GM21447 (cell line): ENCODE measurements around the gene CAMTA1.

Experiments used
- ATAC-seq: cut with Tn5 transposase; IDR thresholded peaks from one replicate; pipeline ENCODE4 v1.9.1; 2021; ENCODE audit not compliant: unreplicated experiment

CAMTA1 gene

GRCh38 chr1:6924891-6925290 is 139.6 kb downstream of the CAMTA1 start:
- no peak for ATAC-seq

DNA sequence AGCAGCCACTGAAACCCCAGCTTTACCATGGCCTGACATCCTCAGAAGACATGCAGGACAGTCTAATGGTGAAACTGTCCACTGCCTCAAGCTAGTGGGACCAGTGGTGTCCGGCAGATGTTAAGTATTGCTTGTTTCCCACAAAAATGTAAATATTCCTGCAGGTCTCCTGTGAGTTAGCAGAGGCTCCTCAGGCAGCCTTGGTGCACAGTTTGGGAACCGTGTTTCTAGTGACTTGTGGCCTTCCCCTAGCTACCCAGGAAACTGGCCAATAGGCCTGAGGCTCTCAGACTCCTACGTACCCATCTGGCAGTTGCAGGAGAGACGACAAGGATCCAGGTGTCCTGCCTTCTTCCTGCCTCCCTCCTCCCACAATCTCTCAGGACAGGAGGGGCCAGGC is 142.4 kb downstream of the CAMTA1 start:
- ATAC-seq, result no peak

DNA sequence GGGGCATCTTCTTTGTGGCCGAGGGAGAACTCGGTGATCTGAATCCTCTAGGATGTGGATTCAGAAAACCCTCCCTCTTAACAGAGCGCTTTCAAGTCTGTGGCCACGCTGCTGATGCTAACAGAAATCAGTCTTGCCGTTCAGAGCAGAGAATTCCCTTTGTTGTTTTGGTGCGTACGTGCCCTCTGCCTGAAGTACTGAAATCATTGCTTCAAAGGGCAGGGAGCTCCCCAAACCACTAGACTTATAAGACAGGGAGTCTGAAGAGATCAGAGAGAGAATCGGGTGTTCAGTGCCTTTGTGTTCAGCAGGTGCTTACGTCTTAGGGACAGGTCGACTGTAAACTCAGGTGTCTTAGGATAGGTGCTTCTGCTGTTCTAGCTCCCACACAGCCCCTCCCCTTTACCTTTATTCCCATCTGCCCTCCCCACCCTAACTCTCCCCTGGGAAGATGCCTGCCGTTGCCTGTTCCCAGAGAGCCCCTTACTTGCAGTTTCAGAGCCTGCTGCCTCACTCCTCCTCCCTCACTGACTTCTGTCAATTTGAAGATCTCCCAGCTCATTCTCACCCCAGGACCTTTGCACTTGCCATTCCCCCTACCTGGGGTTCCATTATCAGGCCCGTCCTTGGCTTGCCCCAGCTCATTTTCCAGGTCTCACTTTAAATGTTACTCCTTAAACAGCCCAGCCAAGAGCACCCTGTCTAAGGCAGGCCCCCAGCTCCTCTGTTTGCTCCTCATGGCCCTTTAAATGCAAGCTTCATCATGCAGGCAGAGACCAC is 143.0 kb downstream of the CAMTA1 start:
- no peak for ATAC-seq

- ATAC-seq, result no peak
Observed at GRCh38 chr1:6930732-6931300, 145.6 kb downstream of the CAMTA1 start.

GRCh38 chr1:6935361-6935883 is 150.2 kb downstream of the CAMTA1 start:
- no peak for ATAC-seq

GRCh38 chr1:6935911-6936690 is 150.8 kb downstream of the CAMTA1 start:
- ATAC-seq, result no peak

GRCh38 chr1:6937048-6937447 is 151.8 kb downstream of the CAMTA1 start:
- ATAC-seq, result no peak

- no peak for ATAC-seq
Observed at GRCh38 chr1:6939363-6939762, 154.1 kb downstream of the CAMTA1 start.

DNA sequence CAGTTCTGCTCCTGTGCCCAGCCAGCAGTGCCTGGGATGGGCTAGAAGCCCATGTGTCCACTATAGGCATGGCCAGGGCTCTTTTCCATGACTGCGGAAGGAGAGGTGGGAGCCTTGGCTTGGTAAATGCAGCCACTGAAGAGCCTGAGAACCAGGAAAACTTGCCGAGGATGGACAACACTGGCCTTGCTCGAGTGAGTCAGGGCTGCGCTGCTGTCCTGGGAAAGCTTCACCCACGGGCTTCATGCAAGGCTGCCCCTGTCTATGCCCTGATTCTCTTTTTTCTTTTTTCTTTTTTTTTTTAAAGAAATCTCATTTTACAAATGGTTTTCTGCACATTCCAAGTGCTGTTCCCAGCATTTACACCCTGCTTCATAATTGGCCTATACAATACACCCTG is 156.5 kb downstream of the CAMTA1 start:
- ATAC-seq, result no peak

GRCh38 chr1:6942990-6943389 is 157.7 kb downstream of the CAMTA1 start:
- no peak for ATAC-seq

DNA sequence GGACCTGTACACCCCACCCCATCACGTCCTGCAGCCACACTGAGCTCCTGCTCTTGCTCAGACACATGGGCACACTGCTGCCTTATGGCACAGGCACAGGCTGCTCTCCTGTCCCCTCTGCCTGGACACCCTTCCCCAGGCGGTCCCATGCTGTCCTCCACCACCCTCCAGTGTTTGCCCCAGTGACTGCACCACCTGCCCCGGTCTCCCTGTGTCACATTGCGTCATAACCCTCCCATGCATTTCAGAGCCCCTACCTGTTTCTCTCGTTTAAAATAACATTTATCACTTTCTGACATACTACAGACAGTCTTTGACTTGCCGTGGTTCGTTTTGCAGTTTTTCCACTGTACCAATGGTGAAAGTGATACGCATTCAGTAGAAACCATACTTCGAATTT is 159.2 kb downstream of the CAMTA1 start:
- ATAC-seq, result no peak

DNA sequence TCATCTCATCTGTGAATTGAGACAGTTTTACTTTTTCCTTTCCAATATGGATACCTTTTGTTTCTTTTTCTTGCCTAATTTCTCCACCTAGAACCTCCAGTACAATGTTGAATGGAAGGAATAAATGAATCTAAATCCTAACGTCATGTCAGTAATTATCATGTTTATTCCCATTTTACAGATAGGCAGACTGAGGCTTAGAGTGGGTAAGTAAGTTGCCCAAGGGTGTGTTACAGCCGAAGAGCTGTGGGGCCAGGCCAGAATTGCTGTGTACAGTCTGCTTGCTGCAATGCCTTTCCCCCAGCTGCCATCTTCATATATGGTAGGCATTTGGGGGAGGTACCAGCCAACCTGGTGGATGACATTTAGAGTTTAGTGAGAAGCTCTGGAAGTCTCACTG is 162.7 kb downstream of the CAMTA1 start:
- ATAC-seq, result no peak

DNA sequence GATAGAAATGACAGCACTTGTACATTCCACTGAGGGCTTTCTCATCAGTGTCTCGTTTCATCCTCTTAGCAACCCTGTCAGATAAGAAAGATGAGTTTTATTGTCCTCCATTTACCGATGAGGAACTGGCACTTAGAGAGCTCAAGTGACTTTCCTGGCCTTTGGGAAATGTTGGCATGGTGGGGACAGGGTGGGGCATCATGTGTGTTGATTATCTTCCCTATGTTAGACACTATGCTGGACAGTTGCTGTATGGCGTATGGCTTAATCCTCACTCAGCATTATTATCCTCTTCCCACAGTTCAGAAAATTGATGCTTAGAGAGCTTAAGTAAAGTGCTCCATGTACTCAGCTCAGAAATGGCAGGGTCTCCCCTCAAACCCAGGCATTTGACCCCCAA is 163.2 kb downstream of the CAMTA1 start:
- no peak for ATAC-seq

DNA sequence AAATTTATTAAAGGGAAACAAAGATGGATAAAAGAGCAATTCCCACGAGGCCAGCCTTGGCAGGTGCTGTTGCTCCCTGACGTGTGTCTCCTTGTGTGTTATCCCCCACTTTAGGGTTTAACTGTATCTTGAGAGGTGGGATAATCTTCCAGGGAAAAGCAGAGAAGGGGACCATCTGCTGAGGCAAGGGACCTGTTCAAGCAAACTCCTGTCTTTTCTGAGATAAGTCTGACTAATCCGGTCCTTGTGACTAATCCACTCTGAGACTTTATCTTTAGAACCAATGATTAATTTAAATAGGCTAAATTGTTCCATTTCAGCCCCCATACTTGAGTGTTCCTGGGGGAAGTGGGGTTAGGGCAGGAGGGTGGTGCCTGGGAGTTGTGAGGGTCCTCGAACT is 163.6 kb downstream of the CAMTA1 start:
- no peak for ATAC-seq

DNA sequence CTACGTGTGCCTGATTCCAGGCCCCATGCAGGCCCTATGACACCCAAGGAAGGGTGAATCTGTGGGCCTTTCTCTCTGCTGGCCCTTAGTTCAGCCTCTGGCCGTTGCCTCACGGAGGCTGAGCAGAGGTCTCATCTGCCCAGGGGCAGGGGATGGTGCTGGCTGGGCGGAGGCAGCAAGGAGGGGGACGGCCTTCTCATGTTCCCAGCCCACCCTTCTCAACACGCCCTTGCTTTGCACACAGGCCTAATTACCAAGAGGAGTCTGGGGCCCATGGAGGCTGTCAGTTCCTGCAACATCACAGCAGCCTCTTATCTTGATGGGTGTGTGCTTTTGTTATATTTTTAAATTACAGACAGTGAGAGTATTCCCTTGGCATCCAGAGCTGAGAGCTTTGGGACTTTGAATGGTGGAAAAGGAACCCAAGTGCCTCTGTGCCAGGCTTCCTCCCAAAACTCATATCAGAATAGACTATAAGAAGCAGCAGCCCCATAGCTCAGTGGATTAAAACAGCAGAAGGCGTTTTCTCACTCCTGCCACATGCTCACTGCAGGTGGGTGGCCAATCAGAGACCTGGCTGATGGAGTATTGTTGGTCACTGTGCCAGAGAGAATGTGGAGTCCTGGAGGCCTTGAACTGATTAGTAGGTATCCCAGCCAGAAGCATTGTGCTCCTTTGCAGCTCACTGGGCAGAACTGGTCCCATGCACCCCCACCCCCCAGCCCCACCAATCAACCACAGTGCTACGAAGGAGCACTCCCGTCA is 164.9 kb downstream of the CAMTA1 start:
- ATAC-seq, result no peak

DNA sequence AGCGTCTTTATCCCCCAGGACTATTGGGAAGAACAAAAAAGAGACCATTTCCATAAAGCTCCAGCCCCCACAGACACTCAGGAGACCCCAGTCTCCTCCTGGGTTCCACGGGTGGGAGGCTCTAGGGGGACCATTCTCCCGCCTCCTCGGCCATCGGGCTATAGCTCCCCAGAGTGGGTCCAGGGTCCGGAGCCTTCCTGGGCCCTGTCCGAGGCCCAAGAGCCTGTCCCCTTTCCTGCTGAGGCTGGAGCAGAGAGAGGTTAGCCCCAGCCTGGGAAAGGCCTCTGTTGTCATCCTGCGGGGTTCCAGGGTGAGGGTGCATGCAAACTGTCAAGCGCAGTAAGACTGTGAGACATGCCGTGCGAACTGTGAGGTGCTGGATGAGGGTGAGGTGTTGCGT is 166.3 kb downstream of the CAMTA1 start:
- no peak for ATAC-seq

DNA sequence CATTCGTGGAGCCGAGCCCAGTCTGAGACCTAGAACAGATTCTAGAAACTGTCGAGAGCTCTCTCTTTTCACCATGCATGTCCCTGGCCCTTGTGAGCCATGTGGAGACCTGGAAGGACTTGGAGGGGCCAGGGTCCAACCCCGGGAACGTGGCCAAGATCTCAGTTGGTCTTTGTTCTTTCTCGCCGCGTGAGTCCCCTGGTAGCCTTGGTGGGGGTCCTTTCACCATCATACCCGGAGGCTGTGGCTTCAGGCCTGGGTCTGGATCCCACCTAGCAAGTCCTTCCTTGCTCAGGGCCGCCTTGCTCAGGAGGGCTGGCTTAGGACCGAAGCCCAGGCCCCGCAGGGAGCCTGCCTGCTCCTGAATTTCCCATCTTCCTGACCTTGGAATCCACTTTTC is 168.0 kb downstream of the CAMTA1 start:
- no peak for ATAC-seq

GRCh38 chr1:6953907-6954364 is 168.7 kb downstream of the CAMTA1 start:
- ATAC-seq, result no peak

- no peak for ATAC-seq
Observed at GRCh38 chr1:6954591-6954990, 169.3 kb downstream of the CAMTA1 start.

DNA sequence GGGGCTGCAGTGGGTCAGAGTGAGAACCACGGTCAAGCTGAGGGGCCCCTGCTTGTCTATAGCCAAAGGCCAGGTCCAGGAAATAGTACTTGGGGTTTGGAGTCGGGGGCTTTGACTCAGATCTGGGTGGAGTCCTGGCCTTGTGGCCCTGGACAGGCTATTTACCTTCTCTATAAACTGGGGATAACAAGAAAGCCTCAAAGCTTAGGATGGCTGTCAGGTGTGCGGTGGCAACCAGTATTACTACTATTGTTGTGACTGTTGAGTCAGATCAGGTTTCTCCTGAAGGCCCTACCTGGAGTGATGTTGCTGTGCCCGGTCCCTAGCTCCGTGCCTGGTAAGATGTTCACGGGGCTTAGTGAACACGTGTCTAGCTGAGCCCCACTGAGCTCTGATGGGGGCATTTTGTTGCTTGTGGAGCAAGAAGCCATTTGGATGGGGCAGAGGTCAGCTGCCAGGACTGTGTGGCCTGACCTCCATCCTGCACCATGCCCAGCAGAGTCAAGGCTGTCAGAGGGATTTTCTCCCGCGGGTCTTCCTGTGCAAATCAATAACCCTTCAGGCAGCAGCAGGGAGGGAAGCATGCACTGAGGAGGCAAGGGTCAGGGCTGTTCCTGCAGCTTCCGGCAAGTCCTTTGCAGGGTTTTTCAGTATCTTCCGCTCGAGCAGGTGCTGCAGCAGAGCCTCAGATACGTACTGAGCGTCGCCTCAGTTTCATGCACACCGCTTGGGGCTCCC is 170.3 kb downstream of the CAMTA1 start:
- ATAC-seq, result no peak
